Measurements from ENCODE around the gene RALGAPA2.

Gene RALGAPA2

DNA sequence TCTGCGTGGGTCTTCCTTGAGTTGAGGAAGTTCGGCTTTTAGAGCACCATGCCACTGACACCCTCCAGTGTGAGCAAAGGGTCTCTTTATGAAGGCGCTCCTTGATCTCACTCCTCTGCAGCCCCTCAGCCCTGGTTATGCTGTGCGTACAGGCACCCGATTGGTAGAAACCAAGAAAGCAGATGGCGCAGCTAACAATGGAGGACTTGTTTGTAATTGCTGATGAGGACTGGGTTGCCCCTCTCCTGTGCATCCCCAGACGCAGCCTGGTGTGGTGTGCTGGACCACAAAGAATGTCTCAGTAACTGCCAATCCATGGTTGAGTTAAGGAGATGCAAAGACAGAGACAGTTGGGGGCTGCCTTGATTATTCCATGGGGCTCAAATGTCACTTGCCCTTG is 314.3 kb downstream of the RALGAPA2 start:
- Histone ChIP-seq H3K36me3 (ENCODE audit: control insufficient read depth in 2 of 2, insufficient read depth in 2 of 2, low read length in 2 of 2) (peaks cover 12 to 32% of the 10 kb centered on the region in 2 donors), H3K4me3 (ENCODE audit: low read length in 2 of 2) (no peak overlapping the region), H3K27ac (ENCODE audit: low read depth in 2 of 2, low read length in 2 of 2) (no peak overlapping the region), H3K9ac (ENCODE audit: low read depth in 1 of 2, low read length in 2 of 2) (no peak overlapping the region), H3K27me3 (ENCODE audit: control insufficient read depth in 2 of 2, insufficient read depth in 2 of 2, low read length in 2 of 2) (no peaks in the 10 kb centered on the region), H3K9me3 (ENCODE audit: control insufficient read depth in 2 of 2, low read length in 2 of 2) (no peaks in the 10 kb centered on the region), H3K4me1 (ENCODE audit: control insufficient read depth in 2 of 2, insufficient read depth in 2 of 2, low read length in 2 of 2) (no peaks in the 10 kb centered on the region)

DNA sequence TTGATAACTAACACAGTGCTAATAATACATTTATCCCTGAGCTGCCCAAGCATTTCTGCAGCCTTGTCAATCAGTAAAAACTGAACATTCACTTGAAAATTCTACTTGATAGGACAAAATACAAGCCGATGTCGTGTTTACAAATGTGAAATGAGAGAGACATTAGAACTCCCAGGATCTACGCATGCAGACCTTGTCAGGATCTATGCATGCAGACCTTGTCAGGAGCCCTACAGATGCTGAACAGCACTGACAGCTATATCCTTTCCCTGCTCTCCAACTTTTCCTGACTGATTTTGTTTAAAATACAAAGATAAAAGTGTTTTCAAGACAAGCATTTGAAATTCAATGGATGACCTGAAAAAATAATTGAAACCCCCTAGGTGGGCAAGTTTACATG is 315.6 kb downstream of the RALGAPA2 start:
- H3K36me3 ChIP-seq (ENCODE audit: control insufficient read depth in 2 of 2, insufficient read depth in 2 of 2, low read length in 2 of 2): peaks cover 16 to 36% of the 10 kb centered on the region in 2 donors
- no peak overlapping the region for H3K27ac ChIP-seq (ENCODE audit: low read depth in 2 of 2, low read length in 2 of 2)
- no peaks in the 10 kb centered on the region for H3K9me3 ChIP-seq (ENCODE audit: control insufficient read depth in 2 of 2, low read length in 2 of 2)
- H3K4me3 ChIP-seq (ENCODE audit: low read length in 2 of 2): no peak overlapping the region
- H3K9ac ChIP-seq (ENCODE audit: low read depth in 1 of 2, low read length in 2 of 2): no peak overlapping the region
- no peaks in the 10 kb centered on the region for H3K27me3 ChIP-seq (ENCODE audit: control insufficient read depth in 2 of 2, insufficient read depth in 2 of 2, low read length in 2 of 2)
- no peaks in the 10 kb centered on the region for H3K4me1 ChIP-seq (ENCODE audit: control insufficient read depth in 2 of 2, insufficient read depth in 2 of 2, low read length in 2 of 2)

DNA sequence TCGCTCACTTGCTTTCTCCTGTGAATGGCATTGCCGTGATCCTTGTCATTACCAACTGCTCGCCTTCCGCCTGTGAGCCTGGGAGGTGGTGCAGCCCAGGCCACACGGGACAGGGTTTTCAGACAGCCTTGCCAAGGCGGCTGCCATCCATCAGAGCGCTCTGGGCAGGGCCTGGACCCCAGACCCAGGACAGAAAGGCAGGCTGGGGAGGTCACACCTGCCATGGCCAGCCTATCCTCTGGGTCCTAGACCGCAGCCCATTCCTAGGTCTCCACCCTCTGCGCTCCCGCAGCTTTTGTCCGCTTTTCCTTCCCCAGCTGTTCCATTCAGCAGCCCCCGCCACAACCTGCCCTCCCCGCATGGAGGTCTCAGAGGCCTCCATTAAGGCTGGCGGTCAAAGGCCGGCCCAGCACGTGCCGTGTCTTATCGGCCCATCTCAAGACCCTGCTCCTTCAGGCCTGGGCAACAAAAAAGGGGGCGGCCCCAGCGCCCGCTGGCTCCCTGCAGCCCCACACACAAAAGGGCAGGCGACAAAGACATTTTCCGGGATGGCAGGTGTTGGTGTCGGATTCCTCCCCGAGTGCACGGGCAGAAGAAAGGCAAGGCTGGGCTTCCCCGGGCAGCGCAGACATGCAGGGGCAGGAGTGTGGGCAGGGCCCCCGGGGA is 316.4 kb downstream of the RALGAPA2 start:
- Histone ChIP-seq H3K9me3 (ENCODE audit: control insufficient read depth in 2 of 2, low read length in 2 of 2) (no peaks in the 10 kb centered on the region), H3K36me3 (ENCODE audit: control insufficient read depth in 2 of 2, insufficient read depth in 2 of 2, low read length in 2 of 2) (peaks cover 13 to 36% of the 10 kb centered on the region in 2 donors), H3K4me3 (ENCODE audit: low read length in 2 of 2) (no peak overlapping the region), H3K27ac (ENCODE audit: low read depth in 2 of 2, low read length in 2 of 2) (no peak overlapping the region), H3K4me1 (ENCODE audit: control insufficient read depth in 2 of 2, insufficient read depth in 2 of 2, low read length in 2 of 2) (no peaks in the 10 kb centered on the region), H3K9ac (ENCODE audit: low read depth in 1 of 2, low read length in 2 of 2) (no peak overlapping the region), H3K27me3 (ENCODE audit: control insufficient read depth in 2 of 2, insufficient read depth in 2 of 2, low read length in 2 of 2) (no peaks in the 10 kb centered on the region)

GRCh38 chr20:20395087-20395486 is 317.4 kb downstream of the RALGAPA2 start:
- H3K36me3 ChIP-seq (ENCODE audit: control insufficient read depth in 2 of 2, insufficient read depth in 2 of 2, low read length in 2 of 2): peaks cover 13 to 36% of the 10 kb centered on the region in 2 donors
- no peak overlapping the region for H3K27ac ChIP-seq (ENCODE audit: low read depth in 2 of 2, low read length in 2 of 2)
- no peak overlapping the region for H3K9ac ChIP-seq (ENCODE audit: low read depth in 1 of 2, low read length in 2 of 2)
- no peak overlapping the region for H3K4me3 ChIP-seq (ENCODE audit: low read length in 2 of 2)
- no peaks in the 10 kb centered on the region for H3K4me1 ChIP-seq (ENCODE audit: control insufficient read depth in 2 of 2, insufficient read depth in 2 of 2, low read length in 2 of 2)
- no peaks in the 10 kb centered on the region for H3K27me3 ChIP-seq (ENCODE audit: control insufficient read depth in 2 of 2, insufficient read depth in 2 of 2, low read length in 2 of 2)
- H3K9me3 ChIP-seq (ENCODE audit: control insufficient read depth in 2 of 2, low read length in 2 of 2): no peaks in the 10 kb centered on the region

DNA sequence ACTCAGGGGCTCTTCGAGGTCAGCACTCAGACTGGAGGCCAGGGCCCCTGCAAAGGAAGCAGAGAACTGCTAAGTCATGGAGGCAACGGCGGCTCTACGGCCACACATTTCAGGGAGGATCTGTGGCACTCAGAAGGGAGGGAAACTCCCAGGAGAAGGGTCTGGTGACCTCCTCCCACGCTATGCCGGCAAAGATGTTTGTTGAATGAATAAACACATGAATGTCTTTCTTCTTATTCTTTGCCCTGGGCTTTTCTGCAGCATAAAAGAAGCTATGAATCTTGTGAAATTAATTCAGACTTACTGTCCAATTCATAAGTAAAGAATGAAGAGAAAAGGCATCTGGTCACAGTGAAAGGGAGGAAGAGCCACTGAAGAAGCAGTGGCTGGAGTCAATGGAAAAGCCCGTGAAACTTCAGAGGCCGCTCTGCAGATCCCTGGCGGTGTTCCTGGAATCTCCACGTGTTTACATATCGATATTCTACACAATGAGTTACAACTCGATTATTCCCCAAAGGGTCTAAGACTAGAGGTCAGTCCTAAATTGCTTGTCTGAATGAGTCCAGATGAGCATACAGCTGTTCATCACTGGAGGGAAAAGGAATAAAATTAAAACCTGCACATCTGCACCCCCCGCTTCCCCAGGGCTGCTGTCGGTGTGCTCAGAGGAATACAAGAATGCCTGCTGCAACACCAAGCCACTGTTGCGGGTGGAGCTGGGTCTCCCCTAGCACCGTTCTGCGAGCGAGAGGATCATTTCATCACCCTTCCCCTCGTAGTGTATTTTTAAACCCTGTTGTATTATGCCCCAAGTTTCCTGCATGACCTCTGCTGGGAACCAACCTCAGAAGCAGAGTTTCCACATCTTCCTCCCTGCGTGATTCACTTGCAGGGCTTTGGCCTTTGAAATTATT is 319.0 kb downstream of the RALGAPA2 start:
- no peak overlapping the region for H3K9ac ChIP-seq (ENCODE audit: low read depth in 1 of 2, low read length in 2 of 2)
- peaks cover 13 to 36% of the 10 kb centered on the region in 2 donors for H3K36me3 ChIP-seq (ENCODE audit: control insufficient read depth in 2 of 2, insufficient read depth in 2 of 2, low read length in 2 of 2)
- H3K27me3 ChIP-seq (ENCODE audit: control insufficient read depth in 2 of 2, insufficient read depth in 2 of 2, low read length in 2 of 2): no peaks in the 10 kb centered on the region
- no peak overlapping the region for H3K4me3 ChIP-seq (ENCODE audit: low read length in 2 of 2)
- no peaks in the 10 kb centered on the region for H3K9me3 ChIP-seq (ENCODE audit: control insufficient read depth in 2 of 2, low read length in 2 of 2)
- no peaks in the 10 kb centered on the region for H3K4me1 ChIP-seq (ENCODE audit: control insufficient read depth in 2 of 2, insufficient read depth in 2 of 2, low read length in 2 of 2)
- H3K27ac ChIP-seq (ENCODE audit: low read depth in 2 of 2, low read length in 2 of 2): no peak overlapping the region

- Histone ChIP-seq H3K4me3 (ENCODE audit: low read length in 2 of 2) (no peak overlapping the region), H3K27me3 (ENCODE audit: control insufficient read depth in 2 of 2, insufficient read depth in 2 of 2, low read length in 2 of 2) (no peaks in the 10 kb centered on the region), H3K9me3 (ENCODE audit: control insufficient read depth in 2 of 2, low read length in 2 of 2) (no peaks in the 10 kb centered on the region), H3K9ac (ENCODE audit: low read depth in 1 of 2, low read length in 2 of 2) (no peak overlapping the region), H3K4me1 (ENCODE audit: control insufficient read depth in 2 of 2, insufficient read depth in 2 of 2, low read length in 2 of 2) (no peaks in the 10 kb centered on the region), H3K36me3 (ENCODE audit: control insufficient read depth in 2 of 2, insufficient read depth in 2 of 2, low read length in 2 of 2) (peaks cover 10 to 30% of the 10 kb centered on the region in 2 donors), H3K27ac (ENCODE audit: low read depth in 2 of 2, low read length in 2 of 2) (no peak overlapping the region)
Measured at GRCh38 chr20:20391766-20392165, 320.7 kb downstream of the RALGAPA2 start.

DNA sequence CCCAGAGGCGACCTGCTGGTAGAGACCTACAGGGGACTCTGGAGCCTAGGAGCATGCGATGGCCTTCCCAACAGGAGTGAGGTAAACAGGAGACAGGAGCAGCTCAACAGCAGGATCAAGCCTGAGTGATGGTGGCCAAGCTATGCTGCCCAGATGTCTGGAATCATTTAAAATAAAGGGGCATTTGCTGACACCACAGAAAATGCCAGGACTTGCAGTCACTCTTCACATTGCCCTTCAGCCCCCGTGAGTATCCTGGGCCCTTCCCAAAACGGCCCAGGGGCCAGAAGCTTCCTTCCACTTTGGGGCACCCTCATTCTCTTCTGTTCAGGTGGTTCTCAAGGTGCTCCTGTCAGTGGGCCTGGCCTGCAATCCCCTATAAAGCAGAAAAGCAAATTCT is 321.3 kb downstream of the RALGAPA2 start:
- Histone ChIP-seq H3K27ac (ENCODE audit: low read depth in 2 of 2, low read length in 2 of 2) (no peak overlapping the region), H3K36me3 (ENCODE audit: control insufficient read depth in 2 of 2, insufficient read depth in 2 of 2, low read length in 2 of 2) (peaks cover 10 to 28% of the 10 kb centered on the region in 2 donors), H3K9me3 (ENCODE audit: control insufficient read depth in 2 of 2, low read length in 2 of 2) (no peaks in the 10 kb centered on the region), H3K9ac (ENCODE audit: low read depth in 1 of 2, low read length in 2 of 2) (no peak overlapping the region), H3K27me3 (ENCODE audit: control insufficient read depth in 2 of 2, insufficient read depth in 2 of 2, low read length in 2 of 2) (no peaks in the 10 kb centered on the region), H3K4me1 (ENCODE audit: control insufficient read depth in 2 of 2, insufficient read depth in 2 of 2, low read length in 2 of 2) (no peaks in the 10 kb centered on the region), H3K4me3 (ENCODE audit: low read length in 2 of 2) (no peak overlapping the region)

DNA sequence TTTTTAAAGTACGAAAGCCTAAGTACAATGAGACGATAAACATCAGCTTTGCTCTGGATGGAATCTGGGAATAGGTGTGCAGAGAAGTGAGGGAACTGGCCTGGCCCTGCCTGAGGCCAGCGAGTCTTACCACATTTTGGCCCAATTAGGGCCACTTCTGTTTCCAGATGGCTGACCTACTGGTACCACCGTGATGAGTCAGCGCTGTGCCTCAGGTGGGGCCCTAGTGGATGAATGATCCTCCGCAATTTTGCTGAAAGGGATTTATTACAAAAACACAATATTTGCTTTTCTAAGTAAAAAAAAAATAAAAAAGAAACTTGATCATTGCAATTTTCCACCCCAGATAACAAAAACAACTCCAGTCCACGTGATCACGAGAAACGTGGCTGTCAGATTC is 322.1 kb downstream of the RALGAPA2 start:
- H3K27ac ChIP-seq (ENCODE audit: low read depth in 2 of 2, low read length in 2 of 2): no peak overlapping the region
- no peaks in the 10 kb centered on the region for H3K4me1 ChIP-seq (ENCODE audit: control insufficient read depth in 2 of 2, insufficient read depth in 2 of 2, low read length in 2 of 2)
- H3K9me3 ChIP-seq (ENCODE audit: control insufficient read depth in 2 of 2, low read length in 2 of 2): no peaks in the 10 kb centered on the region
- H3K4me3 ChIP-seq (ENCODE audit: low read length in 2 of 2): no peak overlapping the region
- H3K9ac ChIP-seq (ENCODE audit: low read depth in 1 of 2, low read length in 2 of 2): no peak overlapping the region
- peaks cover 10 to 21% of the 10 kb centered on the region in 2 donors for H3K36me3 ChIP-seq (ENCODE audit: control insufficient read depth in 2 of 2, insufficient read depth in 2 of 2, low read length in 2 of 2)
- no peaks in the 10 kb centered on the region for H3K27me3 ChIP-seq (ENCODE audit: control insufficient read depth in 2 of 2, insufficient read depth in 2 of 2, low read length in 2 of 2)

DNA sequence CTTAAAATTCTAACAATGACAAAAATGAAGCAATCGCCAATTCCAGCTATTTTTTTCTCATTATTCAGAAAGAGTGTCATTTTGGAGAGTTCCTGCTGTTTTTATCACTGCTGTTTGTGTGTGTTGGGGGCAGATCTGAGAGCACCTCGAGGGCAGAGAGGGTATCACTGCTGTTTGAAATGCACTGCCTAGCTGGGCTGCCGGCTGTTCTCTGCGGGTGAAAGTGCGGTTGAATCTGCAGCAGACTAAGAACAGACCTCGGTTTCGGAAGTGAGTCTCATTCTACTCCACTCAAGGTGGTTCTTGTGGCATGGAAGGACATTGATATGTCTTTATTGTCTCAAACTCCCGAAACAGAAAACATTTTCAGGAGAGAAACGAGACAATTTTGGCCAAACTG is 326.3 kb downstream of the RALGAPA2 start:
- no peak overlapping the region for H3K4me3 ChIP-seq (ENCODE audit: low read length in 2 of 2)
- no peak overlapping the region for H3K27ac ChIP-seq (ENCODE audit: low read depth in 2 of 2, low read length in 2 of 2)
- H3K36me3 ChIP-seq (ENCODE audit: control insufficient read depth in 2 of 2, insufficient read depth in 2 of 2, low read length in 2 of 2): no peaks in the 10 kb centered on the region
- no peaks in the 10 kb centered on the region for H3K4me1 ChIP-seq (ENCODE audit: control insufficient read depth in 2 of 2, insufficient read depth in 2 of 2, low read length in 2 of 2)
- peaks cover 0 to 4% of the 10 kb centered on the region in 2 donors for H3K9me3 ChIP-seq (ENCODE audit: control insufficient read depth in 2 of 2, low read length in 2 of 2)
- H3K9ac ChIP-seq (ENCODE audit: low read depth in 1 of 2, low read length in 2 of 2): no peak overlapping the region
- no peaks in the 10 kb centered on the region for H3K27me3 ChIP-seq (ENCODE audit: control insufficient read depth in 2 of 2, insufficient read depth in 2 of 2, low read length in 2 of 2)

- Histone ChIP-seq H3K36me3 (ENCODE audit: control insufficient read depth in 2 of 2, insufficient read depth in 2 of 2, low read length in 2 of 2) (no peaks in the 10 kb centered on the region), H3K9me3 (ENCODE audit: control insufficient read depth in 2 of 2, low read length in 2 of 2) (peaks cover 0 to under 1% of the 10 kb centered on the region in 2 donors), H3K27ac (ENCODE audit: low read depth in 2 of 2, low read length in 2 of 2) (no peak overlapping the region), H3K4me1 (ENCODE audit: control insufficient read depth in 2 of 2, insufficient read depth in 2 of 2, low read length in 2 of 2) (no peaks in the 10 kb centered on the region), H3K27me3 (ENCODE audit: control insufficient read depth in 2 of 2, insufficient read depth in 2 of 2, low read length in 2 of 2) (peaks cover 25 to 27% of the 10 kb centered on the region in 2 donors), H3K9ac (ENCODE audit: low read depth in 1 of 2, low read length in 2 of 2) (no peak overlapping the region), H3K4me3 (ENCODE audit: low read length in 2 of 2) (no peak overlapping the region)
Measured at GRCh38 chr20:20375862-20376261, 336.6 kb downstream of the RALGAPA2 start.
